ENCODE data around the gene GSTP1. TPM values are rescaled to one million over a fixed set of nuclear protein-coding genes. Genes with fewer than 3 reads are reported as not detected.

The GSTP1 gene
- polyA plus RNA-seq, 1 of the 3 experiments (the other 2 are of a cell fraction), result 745 TPM

DNA sequence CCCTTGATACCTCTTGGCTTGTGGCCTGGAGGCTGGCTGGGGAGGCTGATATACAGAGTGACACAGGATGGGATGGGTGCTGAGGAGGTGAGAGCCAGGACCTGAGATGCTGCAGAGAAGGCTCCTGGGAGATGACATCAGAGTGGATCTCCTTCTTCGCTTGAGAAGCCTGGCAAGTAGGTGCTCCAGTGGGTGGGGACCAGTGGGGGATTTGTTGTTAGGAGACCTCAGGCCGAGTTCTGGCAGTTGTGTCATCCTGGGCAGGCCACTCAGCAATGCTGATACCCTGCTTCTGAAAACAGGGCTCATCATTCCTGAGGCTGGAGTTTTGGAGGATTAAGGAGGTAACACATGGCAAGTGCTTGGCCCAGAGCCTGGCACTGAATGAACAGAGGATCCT is 21.2 kb downstream of the GSTP1 start:
- WGBS (ENCODE audit: low lambda C conversion rate), result 38% methylated on average over 1 of the region's 2 CpGs
- TF ChIP-seq GABPA (IDR thresholded peaks at IDR 0.05; ENCODE audit: low read depth) (no peak), NRF1 (IDR thresholded peaks at IDR 0.05; ENCODE audit: low read depth, low read length) (no peak), CHD2 (IDR thresholded peaks at IDR 0.05; ENCODE audit: low read length, partially characterized antibody) (no peak), SMC3 (IDR thresholded peaks at IDR 0.05; ENCODE audit: low read depth, low read length) (no peak), ELF1 (IDR thresholded peaks at IDR 0.05) (no peak), FOSL2 (IDR thresholded peaks at IDR 0.05; ENCODE audit: borderline replicate concordance, low read depth) (no peak)
- TF ChIP-seq, protein P1, sequence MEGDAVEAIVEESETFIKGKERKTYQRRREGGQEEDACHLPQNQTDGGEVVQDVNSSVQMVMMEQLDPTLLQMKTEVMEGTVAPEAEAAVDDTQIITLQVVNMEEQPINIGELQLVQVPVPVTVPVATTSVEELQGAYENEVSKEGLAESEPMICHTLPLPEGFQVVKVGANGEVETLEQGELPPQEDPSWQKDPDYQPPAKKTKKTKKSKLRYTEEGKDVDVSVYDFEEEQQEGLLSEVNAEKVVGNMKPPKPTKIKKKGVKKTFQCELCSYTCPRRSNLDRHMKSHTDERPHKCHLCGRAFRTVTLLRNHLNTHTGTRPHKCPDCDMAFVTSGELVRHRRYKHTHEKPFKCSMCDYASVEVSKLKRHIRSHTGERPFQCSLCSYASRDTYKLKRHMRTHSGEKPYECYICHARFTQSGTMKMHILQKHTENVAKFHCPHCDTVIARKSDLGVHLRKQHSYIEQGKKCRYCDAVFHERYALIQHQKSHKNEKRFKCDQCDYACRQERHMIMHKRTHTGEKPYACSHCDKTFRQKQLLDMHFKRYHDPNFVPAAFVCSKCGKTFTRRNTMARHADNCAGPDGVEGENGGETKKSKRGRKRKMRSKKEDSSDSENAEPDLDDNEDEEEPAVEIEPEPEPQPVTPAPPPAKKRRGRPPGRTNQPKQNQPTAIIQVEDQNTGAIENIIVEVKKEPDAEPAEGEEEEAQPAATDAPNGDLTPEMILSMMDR (IDR thresholded peaks at IDR 0.05), result no peak
- TF ChIP-seq, protein P2, sequence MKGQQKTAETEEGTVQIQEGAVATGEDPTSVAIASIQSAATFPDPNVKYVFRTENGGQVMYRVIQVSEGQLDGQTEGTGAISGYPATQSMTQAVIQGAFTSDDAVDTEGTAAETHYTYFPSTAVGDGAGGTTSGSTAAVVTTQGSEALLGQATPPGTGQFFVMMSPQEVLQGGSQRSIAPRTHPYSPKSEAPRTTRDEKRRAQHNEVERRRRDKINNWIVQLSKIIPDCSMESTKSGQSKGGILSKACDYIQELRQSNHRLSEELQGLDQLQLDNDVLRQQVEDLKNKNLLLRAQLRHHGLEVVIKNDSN (IDR thresholded peaks at IDR 0.05; ENCODE audit: borderline replicate concordance, low read depth), result no peak
- TF ChIP-seq, protein P3, sequence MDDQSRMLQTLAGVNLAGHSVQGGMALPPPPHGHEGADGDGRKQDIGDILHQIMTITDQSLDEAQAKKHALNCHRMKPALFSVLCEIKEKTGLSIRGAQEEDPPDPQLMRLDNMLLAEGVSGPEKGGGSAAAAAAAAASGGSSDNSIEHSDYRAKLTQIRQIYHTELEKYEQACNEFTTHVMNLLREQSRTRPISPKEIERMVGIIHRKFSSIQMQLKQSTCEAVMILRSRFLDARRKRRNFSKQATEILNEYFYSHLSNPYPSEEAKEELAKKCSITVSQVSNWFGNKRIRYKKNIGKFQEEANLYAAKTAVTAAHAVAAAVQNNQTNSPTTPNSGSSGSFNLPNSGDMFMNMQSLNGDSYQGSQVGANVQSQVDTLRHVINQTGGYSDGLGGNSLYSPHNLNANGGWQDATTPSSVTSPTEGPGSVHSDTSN (IDR thresholded peaks at IDR 0.05), result no peak
- Histone ChIP-seq H3K27me3 (ENCODE audit: insufficient read depth) (no peaks in the 10 kb centered on the region; the same call in 1 of the 2 replicates), H3K9ac (no peak overlapping the region), H3K36me3 (replicated peaks in 1 of 2; ENCODE audit: control insufficient read depth in 1 of 2, insufficient read depth in 2 of 2, low read length in 1 of 2) (peaks cover 0 to 13% of the 10 kb centered on the region in 2 experiments), H3K4me1 (ENCODE audit: control insufficient read depth in 1 of 2, insufficient read depth in 2 of 2, low read depth in 1 of 2, low read length in 1 of 2) (peaks cover 7 to 13% of the 10 kb centered on the region in 2 experiments; a peak in 3 of 4 replicates), H3K79me2 (ENCODE audit: insufficient read depth) (peaks cover 17% of the 10 kb centered on the region), H3F3A (replicated peaks; ENCODE audit: insufficient read depth) (no peaks in the 10 kb centered on the region), H3K9me3 (no peaks in the 10 kb centered on the region), H3K27ac (ENCODE audit: low read depth in 2 of 2, low read length in 1 of 2) (no peak overlapping the region), H3K4me2 (no peak overlapping the region), H3K9me2 (no peaks in the 10 kb centered on the region), H3K4me3 (ENCODE audit: low read depth in 2 of 2, low read length in 1 of 2) (no peak overlapping the region), H2AFZ (ENCODE audit: low read depth) (no peak overlapping the region), H4K20me1 (ENCODE audit: insufficient read depth) (no peaks in the 10 kb centered on the region)
- no peak for DNase-seq
- ChIA-PET POLR2A (no interaction called here), CTCF (interaction anchor here (1.2 to 1.8 kb wide), 3 partner anchors 9 to 24 kb away, joined by 3 to 6 read pairs (median 6); partner anchors contain the start of genes GSTP1 and NUDT8)

DNA sequence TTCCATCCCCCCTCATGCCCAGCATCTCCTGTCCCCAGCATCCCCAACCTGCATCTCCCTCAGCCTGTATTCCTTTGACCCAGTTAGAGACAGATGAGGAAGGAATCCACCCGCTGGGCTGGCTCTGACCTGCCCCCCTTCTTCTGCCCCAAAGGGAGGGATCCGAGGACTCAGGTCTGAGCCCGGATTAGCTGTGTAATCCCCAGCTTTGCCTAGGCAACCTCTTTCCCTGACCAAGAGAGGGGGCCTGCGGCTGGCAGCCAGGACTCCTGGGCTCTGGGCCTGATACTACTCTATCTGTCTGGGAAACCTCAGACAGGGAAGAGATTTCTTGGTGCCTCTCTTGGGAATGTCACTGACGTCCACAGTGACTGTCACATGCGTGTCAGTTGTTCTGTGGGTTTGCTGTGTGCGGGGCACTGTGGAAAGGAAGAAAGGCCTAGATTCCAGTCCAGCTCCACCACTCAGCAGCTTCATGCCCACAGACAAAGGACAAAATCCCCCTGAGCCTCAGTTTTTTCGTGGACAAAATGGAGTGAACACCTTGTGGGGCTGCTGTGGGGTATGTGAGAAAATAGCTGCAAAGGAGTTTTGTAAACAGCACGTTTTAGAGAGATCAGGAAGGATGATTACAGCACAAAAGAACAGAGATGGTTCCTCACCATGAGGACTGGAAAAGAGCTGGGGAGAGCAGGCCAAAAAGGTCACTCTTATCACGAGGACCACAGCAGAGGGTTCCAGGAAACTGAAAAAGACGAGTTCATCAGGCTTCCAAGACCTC is 21.8 kb downstream of the GSTP1 start:
- no peak for DNase-seq
- H3K79me2 ChIP-seq (ENCODE audit: insufficient read depth), result peaks cover 17% of the 10 kb centered on the region
- WGBS (ENCODE audit: low lambda C conversion rate), result 59% methylated on average over 11 of the region's 11 CpGs
- no peak overlapping the region for H3K4me2 ChIP-seq
- no peaks in the 10 kb centered on the region for H3K9me3 ChIP-seq
- POLR2A ChIA-PET, result no interaction called here
- no peaks in the 10 kb centered on the region for H4K20me1 ChIP-seq (ENCODE audit: insufficient read depth)
- no peak overlapping the region for H3K4me3 ChIP-seq (ENCODE audit: low read depth in 2 of 2, low read length in 1 of 2)
- no peaks in the 10 kb centered on the region; the same call in 1 of the 2 replicates for H3K27me3 ChIP-seq (ENCODE audit: insufficient read depth)
- peak overlapping the region; percentile 72; the same call in 1 of the 2 replicates for H2AFZ ChIP-seq (ENCODE audit: low read depth)
- H3F3A ChIP-seq (replicated peaks; ENCODE audit: insufficient read depth), result no peaks in the 10 kb centered on the region
- H3K9me2 ChIP-seq, result no peaks in the 10 kb centered on the region
- peaks cover 5 to 19% of the 10 kb centered on the region in 2 experiments for H3K36me3 ChIP-seq (replicated peaks in 1 of 2; ENCODE audit: control insufficient read depth in 1 of 2, insufficient read depth in 2 of 2, low read length in 1 of 2)
- CTCF ChIA-PET, result interaction anchor here (0.7 to 1.8 kb wide), 7 partner anchors 9 to 28 kb away, joined by 3 to 6 read pairs (median 3); partner anchors contain the start of genes GSTP1 and NUDT8
- no peak overlapping the region for H3K27ac ChIP-seq (ENCODE audit: low read depth in 2 of 2, low read length in 1 of 2)
- H3K9ac ChIP-seq, result no peak overlapping the region
- H3K4me1 ChIP-seq (ENCODE audit: control insufficient read depth in 1 of 2, insufficient read depth in 2 of 2, low read depth in 1 of 2, low read length in 1 of 2), result peaks cover 7 to 13% of the 10 kb centered on the region in 2 experiments; a peak in 3 of 4 replicates
- TF ChIP-seq NRF1 (IDR thresholded peaks at IDR 0.05; ENCODE audit: low read depth, low read length) (no peak), SIN3A (IDR thresholded peaks at IDR 0.05; ENCODE audit: borderline replicate concordance, low read depth, low read length) (no peak), FOXJ3 (CRISPR knock-in tag; IDR thresholded peaks at IDR 0.05) (no peak), MEF2A (IDR thresholded peaks at IDR 0.05; ENCODE audit: borderline replicate concordance, low read depth) (no peak), ELF1 (IDR thresholded peaks at IDR 0.05) (no peak)
- TF ChIP-seq, protein P4, sequence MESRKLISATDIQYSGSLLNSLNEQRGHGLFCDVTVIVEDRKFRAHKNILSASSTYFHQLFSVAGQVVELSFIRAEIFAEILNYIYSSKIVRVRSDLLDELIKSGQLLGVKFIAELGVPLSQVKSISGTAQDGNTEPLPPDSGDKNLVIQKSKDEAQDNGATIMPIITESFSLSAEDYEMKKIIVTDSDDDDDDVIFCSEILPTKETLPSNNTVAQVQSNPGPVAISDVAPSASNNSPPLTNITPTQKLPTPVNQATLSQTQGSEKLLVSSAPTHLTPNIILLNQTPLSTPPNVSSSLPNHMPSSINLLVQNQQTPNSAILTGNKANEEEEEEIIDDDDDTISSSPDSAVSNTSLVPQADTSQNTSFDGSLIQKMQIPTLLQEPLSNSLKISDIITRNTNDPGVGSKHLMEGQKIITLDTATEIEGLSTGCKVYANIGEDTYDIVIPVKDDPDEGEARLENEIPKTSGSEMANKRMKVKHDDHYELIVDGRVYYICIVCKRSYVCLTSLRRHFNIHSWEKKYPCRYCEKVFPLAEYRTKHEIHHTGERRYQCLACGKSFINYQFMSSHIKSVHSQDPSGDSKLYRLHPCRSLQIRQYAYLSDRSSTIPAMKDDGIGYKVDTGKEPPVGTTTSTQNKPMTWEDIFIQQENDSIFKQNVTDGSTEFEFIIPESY (IDR thresholded peaks at IDR 0.05; ENCODE audit: borderline replicate concordance, low read depth), result no peak
- TF ChIP-seq, protein P5, sequence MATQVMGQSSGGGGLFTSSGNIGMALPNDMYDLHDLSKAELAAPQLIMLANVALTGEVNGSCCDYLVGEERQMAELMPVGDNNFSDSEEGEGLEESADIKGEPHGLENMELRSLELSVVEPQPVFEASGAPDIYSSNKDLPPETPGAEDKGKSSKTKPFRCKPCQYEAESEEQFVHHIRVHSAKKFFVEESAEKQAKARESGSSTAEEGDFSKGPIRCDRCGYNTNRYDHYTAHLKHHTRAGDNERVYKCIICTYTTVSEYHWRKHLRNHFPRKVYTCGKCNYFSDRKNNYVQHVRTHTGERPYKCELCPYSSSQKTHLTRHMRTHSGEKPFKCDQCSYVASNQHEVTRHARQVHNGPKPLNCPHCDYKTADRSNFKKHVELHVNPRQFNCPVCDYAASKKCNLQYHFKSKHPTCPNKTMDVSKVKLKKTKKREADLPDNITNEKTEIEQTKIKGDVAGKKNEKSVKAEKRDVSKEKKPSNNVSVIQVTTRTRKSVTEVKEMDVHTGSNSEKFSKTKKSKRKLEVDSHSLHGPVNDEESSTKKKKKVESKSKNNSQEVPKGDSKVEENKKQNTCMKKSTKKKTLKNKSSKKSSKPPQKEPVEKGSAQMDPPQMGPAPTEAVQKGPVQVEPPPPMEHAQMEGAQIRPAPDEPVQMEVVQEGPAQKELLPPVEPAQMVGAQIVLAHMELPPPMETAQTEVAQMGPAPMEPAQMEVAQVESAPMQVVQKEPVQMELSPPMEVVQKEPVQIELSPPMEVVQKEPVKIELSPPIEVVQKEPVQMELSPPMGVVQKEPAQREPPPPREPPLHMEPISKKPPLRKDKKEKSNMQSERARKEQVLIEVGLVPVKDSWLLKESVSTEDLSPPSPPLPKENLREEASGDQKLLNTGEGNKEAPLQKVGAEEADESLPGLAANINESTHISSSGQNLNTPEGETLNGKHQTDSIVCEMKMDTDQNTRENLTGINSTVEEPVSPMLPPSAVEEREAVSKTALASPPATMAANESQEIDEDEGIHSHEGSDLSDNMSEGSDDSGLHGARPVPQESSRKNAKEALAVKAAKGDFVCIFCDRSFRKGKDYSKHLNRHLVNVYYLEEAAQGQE (IDR thresholded peaks at IDR 0.05; ENCODE audit: low read depth, low read length), result no peak
- TF ChIP-seq, protein P2 (IDR thresholded peaks at IDR 0.05; ENCODE audit: borderline replicate concordance, low read depth), result no peak
